Stimulated activated CD4-positive, alpha-beta T cell treated with anti-CD3 and anti-CD28 coated beads, Interleukin-12 subunit alpha, Interleukin-12 subunit beta, amount 100 ng/mL, for 4 hours (primary cell): ENCODE results near the gene NUMBL.

Experiments
- DNase-seq: peaks from one replicate; pipeline ENCODE4 v3.0.0-alpha.2; 2020

Gene NUMBL

GRCh38 chr19:40716031-40716481 is 25.6 kb upstream of the NUMBL start:
- peak; percentile 62 for DNase-seq

GRCh38 chr19:40714441-40715299 is 24.2 kb upstream of the NUMBL start:
- peak; percentile 92 for DNase-seq

- DNase-seq, result no peak
Measured at GRCh38 chr19:40713939-40714338, 23.5 kb upstream of the NUMBL start.

GRCh38 chr19:40709817-40710216 is 19.4 kb upstream of the NUMBL start:
- no peak for DNase-seq

- DNase-seq, result no peak
Measured at GRCh38 chr19:40707615-40708014, 17.2 kb upstream of the NUMBL start.

- no peak for DNase-seq
Measured at GRCh38 chr19:40705950-40706619, 15.6 kb upstream of the NUMBL start.

GRCh38 chr19:40705362-40705651 is 14.9 kb upstream of the NUMBL start:
- DNase-seq, result no peak

- DNase-seq, result no peak
Measured at GRCh38 chr19:40704491-40705361, 14.3 kb upstream of the NUMBL start.

GRCh38 chr19:40703029-40703755 is 12.7 kb upstream of the NUMBL start:
- DNase-seq, result no peak

GRCh38 chr19:40702337-40703012 is 12.0 kb upstream of the NUMBL start:
- no peak for DNase-seq

- DNase-seq, result no peak
Measured at GRCh38 chr19:40701758-40702157, 11.3 kb upstream of the NUMBL start.

GRCh38 chr19:40700083-40700482 is 9.6 kb upstream of the NUMBL start:
- no peak for DNase-seq

GRCh38 chr19:40697007-40697406 is 6.6 kb upstream of the NUMBL start:
- no peak for DNase-seq

GRCh38 chr19:40695881-40696280 is 5.4 kb upstream of the NUMBL start:
- no peak for DNase-seq

GRCh38 chr19:40693896-40694295 is 3.4 kb upstream of the NUMBL start:
- DNase-seq, result no peak

- DNase-seq, result no peak
Measured at GRCh38 chr19:40693150-40693788, 2.8 kb upstream of the NUMBL start.

GRCh38 chr19:40692212-40692551 is 1.7 kb upstream of the NUMBL start:
- DNase-seq, result no peak

GRCh38 chr19:40691421-40692211 is 1.2 kb upstream of the NUMBL start:
- DNase-seq, result no peak

- DNase-seq, result peak; percentile 91
Measured at GRCh38 chr19:40690693-40691420, 406 bp upstream of the NUMBL start.

GRCh38 chr19:40689339-40690049 is 957 bp downstream of the NUMBL start:
- no peak for DNase-seq
